Astrocyte (in vitro differentiated cells and primary cell): Measurements from ENCODE around the gene PRR5L.

Source experiments
- CTCF ChIP-seq: IDR thresholded peaks from 2 replicates; pipeline ENCODE4 v1.5.1; 2011; ENCODE audit warnings: low read depth, mild to moderate bottlenecking, inconsistent platforms, low read length, moderate library complexity; ENCODE audit not compliant: insufficient read depth
- EZH2 ChIP-seq: IDR thresholded peaks from 2 replicates; pipeline ENCODE4 v1.6.1; 2012; ENCODE audit warnings: mild to moderate bottlenecking, low read length, inconsistent platforms; ENCODE audit not compliant: insufficient read depth

- TF ChIP-seq CTCF (no peak), EZH2 (no peak)
These were observed 926 bp downstream of the PRR5L start for GRCh38 chr11:36296884-36297543.
